ENCODE results near the gene WFS1. TPM values are rescaled to one million over a fixed set of nuclear protein-coding genes. Genes with fewer than 3 reads are reported as not detected.

Gene WFS1
- total and polyA plus RNA-seq, 2 of the 13 experiments (the other 11 are each of a cell fraction or from before 2014, with no cell fraction given), result 39.1 to 42.2 TPM

DNA sequence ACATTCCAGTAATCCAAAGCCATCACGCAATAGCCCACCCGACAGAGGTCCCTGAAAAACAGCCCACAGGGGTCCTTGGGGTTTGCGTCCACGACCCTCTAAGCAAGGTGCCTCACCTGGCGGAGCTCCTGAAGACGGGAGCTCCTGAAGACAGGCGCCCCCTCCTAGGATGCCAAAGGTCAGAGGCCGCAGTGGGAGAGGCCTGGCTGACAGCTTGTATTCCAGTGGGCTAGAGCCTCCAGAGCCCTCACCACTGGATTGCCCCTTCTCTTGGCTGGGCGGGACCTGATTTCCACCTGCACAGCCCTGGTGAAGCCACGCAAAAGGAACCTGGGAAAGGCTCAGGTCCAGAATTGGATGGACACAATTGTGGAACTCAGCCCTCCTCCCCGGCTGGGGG, 29.7 kb upstream of the WFS1 start:
- no peak overlapping the region for H3K4me2 ChIP-seq (ENCODE audit: low read depth, low read length)
- WGBS (ENCODE audit: low lambda C conversion rate), result 52% methylated on average over 4 of the region's 11 CpGs
- FAIRE-seq, result no peak
- ChIA-PET CTCF (ENCODE audit: low intra/inter-chr PET ratio, low total read pairs) (no interaction called here), POLR2A (no interaction called here)
- DNase-seq (ENCODE audit: low spot score), result no peak
- in situ Hi-C loops (cut with HindIII; ENCODE audit: extremely low pct_ligation_motif_present, low pct_unique_long_range_greater_than_20kb) (loop anchor here (25.0 kb wide), 1 partner anchor 322 kb away; no protein-coding TSS in a partner anchor), intact Hi-C loops (cut with micrococcal nuclease; ENCODE audit: unreplicated experiment) (no loop called here)
- H3K4me3 ChIP-seq (replicated peaks in 1 of 3; ENCODE audit: insufficient read depth in 1 of 3, low read depth in 2 of 3, low read length in 3 of 3), result no peak overlapping the region
- H3K36me3 ChIP-seq (replicated peaks in 1 of 2; ENCODE audit: control insufficient read depth in 1 of 2, insufficient read depth in 2 of 2, low read length in 2 of 2), result no peaks in the 10 kb centered on the region
- no peak for TF ChIP-seq YY1 (IDR thresholded peaks at IDR 0.05; ENCODE audit: insufficient read depth, insufficient replicate concordance, low read depth, low read length)
- TF ChIP-seq TEF (CRISPR knock-in tag; IDR thresholded peaks at IDR 0.05), result no peak
- TF ChIP-seq GATAD2A (CRISPR knock-in tag; IDR thresholded peaks at IDR 0.05), result no peak
- TF ChIP-seq HMGA1 (CRISPR knock-in tag; conservative IDR thresholded peaks at IDR 0.05), result no peak
- TF ChIP-seq SOX6 (IDR thresholded peaks at IDR 0.05), result no peak
- no peak for TF ChIP-seq SOX6 (CRISPR knock-in tag; IDR thresholded peaks at IDR 0.05)
- no peak for TF ChIP-seq KDM2A (CRISPR knock-in tag; IDR thresholded peaks at IDR 0.05; ENCODE audit: borderline replicate concordance, low read depth)
- no peak for TF ChIP-seq RBM39 (IDR thresholded peaks at IDR 0.05; ENCODE audit: low read depth, low read length, poor library complexity, severe bottlenecking)
- ATAC-seq, result no peak
- no peak overlapping the region for H2AFZ ChIP-seq (ENCODE audit: low read length)
- H3K9me3 ChIP-seq (ENCODE audit: low read length), result no peaks in the 10 kb centered on the region
- H3K27ac ChIP-seq (ENCODE audit: extremely low read length, insufficient read depth, low read length), result no peak overlapping the region
- peaks cover 7 to 40% of the 10 kb centered on the region in 2 experiments; a peak in 3 of 5 replicates for H3K27me3 ChIP-seq (ENCODE audit: control insufficient read depth in 1 of 2, insufficient read depth in 2 of 2, low read length in 2 of 2)
- no peaks in the 10 kb centered on the region for H4K20me1 ChIP-seq (ENCODE audit: insufficient read depth, low read length)
- no peaks in the 10 kb centered on the region for H3K79me2 ChIP-seq (ENCODE audit: insufficient read depth, low read length)
- no TSS peak for BruUV-seq (replicated peaks)
- H3K4me1 ChIP-seq (ENCODE audit: insufficient read depth, low read length), result no peaks in the 10 kb centered on the region
- no peak overlapping the region for H3K9ac ChIP-seq (ENCODE audit: insufficient read depth, low read depth, low read length)
